ENCODE data around the gene SLC38A9.

- TF ChIP-seq POLR2A (IDR thresholded peaks at IDR 0.05), result no peak
- TF ChIP-seq CTCF (IDR thresholded peaks at IDR 0.05 in 8 of 11, conservative IDR thresholded peaks at IDR 0.05 in 3 of 11), result no peak
These were observed 127.5 kb downstream of the SLC38A9 start for GRCh38 chr5:55584398-55585205.

All from spleen (tissue), 7 donors.